SU-DHL-6 (cell line): Measurements from ENCODE around the gene SCAPER.

Experiments
- H2AFZ ChIP-seq: fragments of 200-600 bp; sonication (generic); 2 replicates; pipeline ENCODE4 v1.6.1; 2014; ENCODE audit warnings: low read depth, mild to moderate bottlenecking, moderate library complexity, mixed read lengths, antibody characterized with exemption, low read length; ENCODE audit not compliant: severe bottlenecking
- H3F3A ChIP-seq: fragments of 200-600 bp; shearing (Covaris generic); 2 replicates; pipeline ENCODE4 v1.6.0; 2016; ENCODE audit warnings: antibody characterized with exemption, mild to moderate bottlenecking; ENCODE audit not compliant: insufficient read depth
- H3K27ac ChIP-seq: fragments of 200-600 bp; sonication (generic); 2 replicates; pipeline ENCODE4 v1.5.1; 2016; ENCODE audit warnings: low read depth, mild to moderate bottlenecking, low read length, moderate library complexity, mixed read lengths
- H3K27me3 ChIP-seq: fragments of 200-600 bp; sonication (generic), shearing (Covaris generic); 2 replicates; pipeline ENCODE4 v1.6.0; 2014; ENCODE audit warnings: mild to moderate bottlenecking, low read length
- H3K36me3 ChIP-seq: fragments of 200-600 bp; sonication (generic); 2 replicates; pipeline ENCODE4 v1.6.1; 2014; ENCODE audit warnings: mild to moderate bottlenecking, low read length, mixed read lengths
- H3K4me2 ChIP-seq: fragments of 300-600, 200-600 bp; shearing (Covaris generic), sonication (generic); 2 replicates; pipeline ENCODE4 v1.6.0; 2014; ENCODE audit warnings: low read length, low read depth, mild to moderate bottlenecking; ENCODE audit not compliant: poor library complexity, severe bottlenecking
- H3K4me3 ChIP-seq: fragments of 200-600 bp; sonication (generic); 2 replicates; pipeline ENCODE4 v1.5.1; 2014; ENCODE audit warnings: antibody characterized with exemption, low read length, mild to moderate bottlenecking, mixed read lengths; ENCODE audit not compliant: insufficient read depth, poor library complexity, severe bottlenecking
- H3K79me2 ChIP-seq: fragments of 200-600 bp; sonication (generic); 2 replicates; pipeline ENCODE4 v1.6.1; 2014; ENCODE audit warnings: mild to moderate bottlenecking, low read length, moderate library complexity; ENCODE audit not compliant: insufficient read depth
- H3K9ac ChIP-seq: fragments of 200-600 bp; sonication (generic); 2 replicates; pipeline ENCODE4 v1.7.0; 2014; ENCODE audit warnings: mild to moderate bottlenecking, low read length
- H3K9me2 ChIP-seq: fragments of 200-600 bp; sonication (generic); replicated peaks from 2 replicates; pipeline ENCODE4 v1.6.1; 2014; ENCODE audit warnings: low read length; ENCODE audit not compliant: insufficient read depth
- H3K9me3 ChIP-seq: fragments of 200-600 bp; sonication (generic); 2 replicates; pipeline ENCODE4 v1.6.1; 2014; ENCODE audit warnings: low read length, mixed read lengths; ENCODE audit not compliant: insufficient read depth
- H4K20me1 ChIP-seq: fragments of 200-600 bp; sonication (generic); 2 replicates; pipeline ENCODE4 v1.6.1; 2014; ENCODE audit warnings: low read depth, mild to moderate bottlenecking, antibody characterized with exemption, low read length, moderate library complexity, mixed read lengths
- CTCF ChIP-seq: fragments of 200-600 bp; sonication (generic); IDR thresholded peaks from one replicate; pipeline ENCODE4 v1.5.1; 2017; ENCODE audit warnings: antibody characterized with exemption, mild to moderate bottlenecking, low read length, moderate library complexity; ENCODE audit not compliant: insufficient read depth, poor library complexity, severe bottlenecking
- EZH2phosphoT487 ChIP-seq: fragments of 200-600 bp; sonication (generic), shearing (Covaris generic); conservative IDR thresholded peaks from 2 replicates; pipeline ENCODE4 v1.6.1; 2018; ENCODE audit warnings: mild to moderate bottlenecking, antibody characterized with exemption, low read length, moderate library complexity, mixed read lengths

SCAPER gene

GRCh38 chr15:76343313-76343996 lies 561.7 kb downstream of the SCAPER start:
- no peaks in the 10 kb centered on the region for H3K27me3 ChIP-seq
- no peak overlapping the region for H2AFZ ChIP-seq
- H3K36me3 ChIP-seq = peaks cover 4% of the 10 kb centered on the region; the same call in 1 of the 2 replicates
- H3F3A ChIP-seq = peaks cover 4% of the 10 kb centered on the region; the same call in 1 of the 2 replicates
- no peak overlapping the region for H3K27ac ChIP-seq
- H3K9ac ChIP-seq = no peak overlapping the region
- H3K4me2 ChIP-seq = no peak overlapping the region
- H4K20me1 ChIP-seq = peaks cover 6% of the 10 kb centered on the region; the same call in 1 of the 2 replicates
- no peak overlapping the region for H3K4me3 ChIP-seq
- no peaks in the 10 kb centered on the region for H3K9me3 ChIP-seq
- no peak for TF ChIP-seq CTCF
- no peak for TF ChIP-seq EZH2phosphoT487
- peaks cover 12% of the 10 kb centered on the region; the same call in 1 of the 2 replicates for H3K79me2 ChIP-seq
- no peaks in the 10 kb centered on the region for H3K9me2 ChIP-seq

GRCh38 chr15:76342382-76343201 lies 562.5 kb downstream of the SCAPER start:
- Histone ChIP-seq H3K9me2 (no peaks in the 10 kb centered on the region), H3K79me2 (peaks cover 18% of the 10 kb centered on the region), H3K4me3 (no peak overlapping the region), H3K27ac (no peak overlapping the region), H3K36me3 (no peaks in the 10 kb centered on the region), H3K4me2 (no peak overlapping the region), H2AFZ (no peak overlapping the region), H3K27me3 (no peaks in the 10 kb centered on the region), H4K20me1 (peaks cover 6% of the 10 kb centered on the region; the same call in 1 of the 2 replicates), H3K9ac (no peak overlapping the region), H3K9me3 (no peaks in the 10 kb centered on the region), H3F3A (peaks cover 4% of the 10 kb centered on the region; the same call in 1 of the 2 replicates)
- TF ChIP-seq CTCF (no peak), EZH2phosphoT487 (no peak)

GRCh38 chr15:76342058-76342381 lies 563.1 kb downstream of the SCAPER start:
- no peaks in the 10 kb centered on the region for H3K9me3 ChIP-seq
- H3K9ac ChIP-seq = no peak overlapping the region
- H3K4me2 ChIP-seq = no peak overlapping the region
- no peak for TF ChIP-seq EZH2phosphoT487
- no peak for TF ChIP-seq CTCF
- H3K27me3 ChIP-seq = no peaks in the 10 kb centered on the region
- peaks cover 6% of the 10 kb centered on the region; the same call in 1 of the 2 replicates for H4K20me1 ChIP-seq
- H2AFZ ChIP-seq = no peak overlapping the region
- H3F3A ChIP-seq = peaks cover 4% of the 10 kb centered on the region; the same call in 1 of the 2 replicates
- H3K27ac ChIP-seq = no peak overlapping the region
- no peaks in the 10 kb centered on the region for H3K9me2 ChIP-seq
- no peaks in the 10 kb centered on the region for H3K36me3 ChIP-seq
- H3K79me2 ChIP-seq = peaks cover 23% of the 10 kb centered on the region
- no peak overlapping the region for H3K4me3 ChIP-seq
